Measurements from ENCODE around the gene ARFRP1.

ARFRP1 gene

GRCh38 chr20:63690003-63690897, 17.5 kb downstream of the ARFRP1 start:
- DNase-seq, result no peak

GRCh38 chr20:63689046-63690002, 18.5 kb downstream of the ARFRP1 start:
- no peak for DNase-seq

- DNase-seq, result no peak
Observed at GRCh38 chr20:63688228-63689045, 19.3 kb downstream of the ARFRP1 start.

- DNase-seq, result no peak
Observed at GRCh38 chr20:63687419-63688178, 20.2 kb downstream of the ARFRP1 start.

- peak; percentile 22 to 70 for DNase-seq
Observed at GRCh38 chr20:63686492-63687321, 21.1 kb downstream of the ARFRP1 start.

GRCh38 chr20:63686094-63686491, 21.7 kb downstream of the ARFRP1 start:
- DNase-seq, result no peak

GRCh38 chr20:63685269-63686026, 22.3 kb downstream of the ARFRP1 start:
- no peak for DNase-seq

GRCh38 chr20:63682384-63683139, 25.2 kb downstream of the ARFRP1 start:
- peak in 1 of 2 experiments; percentile 6 for DNase-seq

- no peak for DNase-seq
Observed at GRCh38 chr20:63681609-63682142, 26.1 kb downstream of the ARFRP1 start.

- no peak for DNase-seq
Observed at GRCh38 chr20:63680857-63681608, 26.7 kb downstream of the ARFRP1 start.

GRCh38 chr20:63680427-63680826, 27.3 kb downstream of the ARFRP1 start:
- no peak for DNase-seq

GRCh38 chr20:63679799-63680305, 27.9 kb downstream of the ARFRP1 start:
- no peak for DNase-seq

GRCh38 chr20:63678667-63679465, 28.9 kb downstream of the ARFRP1 start:
- no peak for DNase-seq

GRCh38 chr20:63678071-63678470, 29.7 kb downstream of the ARFRP1 start:
- DNase-seq, result no peak

GRCh38 chr20:63675681-63676368, 32.0 kb downstream of the ARFRP1 start:
- DNase-seq, result no peak

GRCh38 chr20:63673951-63674350, 33.8 kb downstream of the ARFRP1 start:
- DNase-seq, result no peak

- no peak for DNase-seq
Observed at GRCh38 chr20:63672666-63673065, 35.1 kb downstream of the ARFRP1 start.

Data from Kasumi-1 (cell line).